Mammary epithelial cell (primary cell): ENCODE results near the gene CAMSAP1.

Experiments
- EZH2 ChIP-seq: IDR thresholded peaks from 2 replicates; pipeline ENCODE4 v1.6.1; 2012; ENCODE audit warnings: low read length, inconsistent platforms, borderline replicate concordance
- TF ChIP-seq, protein P1 (sequence below), 2 donors: IDR thresholded peaks in 1 of 2; conservative IDR thresholded peaks in 1 of 2; 2 replicates each; pipeline ENCODE4 v1.5.1; 2011 to 2012; ENCODE audit warnings: inconsistent platforms in 2 of 2, low read length in 2 of 2, mild to moderate bottlenecking in 2 of 2, control low read depth in 1 of 2, low read depth in 1 of 2; ENCODE audit not compliant: insufficient read depth in 1 of 2; ENCODE audit errors: extremely low read depth in 1 of 2

DNA sequence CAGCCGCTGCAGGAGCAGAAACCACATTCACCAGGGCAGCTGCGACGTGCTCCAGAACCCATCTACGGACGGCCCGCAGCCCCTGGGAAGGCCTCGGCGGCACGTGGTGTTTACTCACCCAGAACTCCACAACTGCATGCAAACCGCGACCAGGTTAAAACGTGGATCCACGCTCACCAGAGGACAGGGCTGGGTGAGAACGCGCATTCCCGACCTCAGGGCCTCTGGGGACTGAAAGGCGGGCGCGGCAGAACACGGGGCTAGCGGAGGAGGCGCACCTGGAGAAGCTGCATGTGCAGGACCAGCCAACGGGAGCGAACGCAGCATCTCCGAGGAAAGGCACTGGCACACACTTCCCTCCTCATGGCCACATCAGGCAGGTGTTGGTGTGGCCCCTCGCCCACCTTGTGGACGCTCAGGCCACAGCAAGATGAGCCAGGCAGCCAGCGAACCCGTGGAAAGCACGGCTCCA, 24.0 kb upstream of the CAMSAP1 start:
- TF ChIP-seq, protein P1, sequence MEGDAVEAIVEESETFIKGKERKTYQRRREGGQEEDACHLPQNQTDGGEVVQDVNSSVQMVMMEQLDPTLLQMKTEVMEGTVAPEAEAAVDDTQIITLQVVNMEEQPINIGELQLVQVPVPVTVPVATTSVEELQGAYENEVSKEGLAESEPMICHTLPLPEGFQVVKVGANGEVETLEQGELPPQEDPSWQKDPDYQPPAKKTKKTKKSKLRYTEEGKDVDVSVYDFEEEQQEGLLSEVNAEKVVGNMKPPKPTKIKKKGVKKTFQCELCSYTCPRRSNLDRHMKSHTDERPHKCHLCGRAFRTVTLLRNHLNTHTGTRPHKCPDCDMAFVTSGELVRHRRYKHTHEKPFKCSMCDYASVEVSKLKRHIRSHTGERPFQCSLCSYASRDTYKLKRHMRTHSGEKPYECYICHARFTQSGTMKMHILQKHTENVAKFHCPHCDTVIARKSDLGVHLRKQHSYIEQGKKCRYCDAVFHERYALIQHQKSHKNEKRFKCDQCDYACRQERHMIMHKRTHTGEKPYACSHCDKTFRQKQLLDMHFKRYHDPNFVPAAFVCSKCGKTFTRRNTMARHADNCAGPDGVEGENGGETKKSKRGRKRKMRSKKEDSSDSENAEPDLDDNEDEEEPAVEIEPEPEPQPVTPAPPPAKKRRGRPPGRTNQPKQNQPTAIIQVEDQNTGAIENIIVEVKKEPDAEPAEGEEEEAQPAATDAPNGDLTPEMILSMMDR (conservative IDR thresholded peaks at IDR 0.05 in 1 of 2, IDR thresholded peaks at IDR 0.05 in 1 of 2; ENCODE audit: extremely low read depth in 1 of 2, insufficient read depth in 1 of 2, low read depth in 1 of 2, low read length in 2 of 2), result no peak
- TF ChIP-seq EZH2, result no peak
